SK-N-SH (cell line): Measurements from ENCODE around the gene RBP3.

Experiments used
- CTCF ChIP-seq: fragments of 200-600 bp; sonication (generic); IDR thresholded peaks from 2 replicates; pipeline ENCODE4 v1.6.1; 2017; ENCODE audit warnings: antibody characterized with exemption, mild to moderate bottlenecking, moderate library complexity
- EP300 ChIP-seq, 2 experiments: IDR thresholded peaks; 2 replicates each; pipeline versions ENCODE4 v1.4.0 to v1.6.1; 2012; ENCODE audit warnings: borderline replicate concordance in 1 of 2, low read depth in 1 of 2, low read length in 1 of 2
- FOXM1 ChIP-seq: IDR thresholded peaks from 2 replicates; pipeline ENCODE4 v1.4.0; 2012; ENCODE audit warnings: low read depth, mild to moderate bottlenecking
- GATA2 ChIP-seq: sonication (generic); formaldehyde crosslinking; IDR thresholded peaks from 2 replicates; pipeline ENCODE4 v1.5.0; 2020; ENCODE audit warnings: mild to moderate bottlenecking, missing genetic modification reagents
- MAX ChIP-seq: IDR thresholded peaks from 2 replicates; pipeline ENCODE4 v1.4.0; 2012; ENCODE audit warnings: low read depth
- NFIC ChIP-seq: IDR thresholded peaks from 2 replicates; pipeline ENCODE4 v1.4.0; 2012; ENCODE audit warnings: borderline replicate concordance
- POLR2AphosphoS5 ChIP-seq: IDR thresholded peaks from 2 replicates; pipeline ENCODE4 v1.6.1; 2012; ENCODE audit warnings: low read depth, low read length
- RFX5 ChIP-seq: IDR thresholded peaks from 2 replicates; pipeline ENCODE4 v1.6.1; 2012; ENCODE audit warnings: mild to moderate bottlenecking, improper control_type of control experiment, low read length
- SIN3A ChIP-seq: IDR thresholded peaks from 2 replicates; pipeline ENCODE4 v1.6.1; 2012; ENCODE audit warnings: low read depth, mild to moderate bottlenecking, low read length, moderate library complexity, borderline replicate concordance
- TAF1 ChIP-seq: IDR thresholded peaks from 2 replicates; pipeline ENCODE4 v1.6.1; 2012; ENCODE audit warnings: low read depth, mild to moderate bottlenecking, low read length, moderate library complexity, borderline replicate concordance
- TCF12 ChIP-seq: IDR thresholded peaks from 2 replicates; pipeline ENCODE4 v1.4.0; 2012
- TEAD4 ChIP-seq: IDR thresholded peaks from 2 replicates; pipeline ENCODE4 v1.4.0; 2012; ENCODE audit warnings: mild to moderate bottlenecking, borderline replicate concordance; ENCODE audit not compliant: insufficient read depth
- USF1 ChIP-seq: IDR thresholded peaks from 2 replicates; pipeline ENCODE4 v1.4.0; 2012; ENCODE audit warnings: low read depth, borderline replicate concordance
- ZBTB33 ChIP-seq: IDR thresholded peaks from 2 replicates; pipeline ENCODE4 v1.4.0; 2012; ENCODE audit warnings: low read depth, borderline replicate concordance

- no peak for TF ChIP-seq CTCF
- TF ChIP-seq ZBTB33, result no peak
- TF ChIP-seq NFIC, result no peak
- TF ChIP-seq FOXM1, result no peak
- TF ChIP-seq TEAD4, result no peak
- no peak for TF ChIP-seq POLR2AphosphoS5
- TF ChIP-seq TCF12, result no peak
- no peak for TF ChIP-seq SIN3A
- no peak for TF ChIP-seq TAF1
- no peak for TF ChIP-seq RFX5
- no peak for TF ChIP-seq EP300 (IDR thresholded peaks at IDR 0.05; ENCODE audit: borderline replicate concordance in 1 of 2, low read depth in 1 of 2, low read length in 1 of 2)
- TF ChIP-seq GATA2 (CRISPR knock-in tag), result no peak
- no peak for TF ChIP-seq MAX
- TF ChIP-seq USF1, result no peak
Observed at GRCh38 chr10:47362199-47362598, 14.0 kb downstream of the RBP3 start.
